ELR (cell line): ENCODE data around the gene GNAT2.
A peak's percentile ranks its signal among the peaks of the same experiment; 100 is the strongest.

Experiments
- DNase-seq: peaks from one replicate; pipeline ENCODE4 v3.0.0-alpha.2; 2015; ENCODE audit warnings: low read depth

The GNAT2 gene

DNA sequence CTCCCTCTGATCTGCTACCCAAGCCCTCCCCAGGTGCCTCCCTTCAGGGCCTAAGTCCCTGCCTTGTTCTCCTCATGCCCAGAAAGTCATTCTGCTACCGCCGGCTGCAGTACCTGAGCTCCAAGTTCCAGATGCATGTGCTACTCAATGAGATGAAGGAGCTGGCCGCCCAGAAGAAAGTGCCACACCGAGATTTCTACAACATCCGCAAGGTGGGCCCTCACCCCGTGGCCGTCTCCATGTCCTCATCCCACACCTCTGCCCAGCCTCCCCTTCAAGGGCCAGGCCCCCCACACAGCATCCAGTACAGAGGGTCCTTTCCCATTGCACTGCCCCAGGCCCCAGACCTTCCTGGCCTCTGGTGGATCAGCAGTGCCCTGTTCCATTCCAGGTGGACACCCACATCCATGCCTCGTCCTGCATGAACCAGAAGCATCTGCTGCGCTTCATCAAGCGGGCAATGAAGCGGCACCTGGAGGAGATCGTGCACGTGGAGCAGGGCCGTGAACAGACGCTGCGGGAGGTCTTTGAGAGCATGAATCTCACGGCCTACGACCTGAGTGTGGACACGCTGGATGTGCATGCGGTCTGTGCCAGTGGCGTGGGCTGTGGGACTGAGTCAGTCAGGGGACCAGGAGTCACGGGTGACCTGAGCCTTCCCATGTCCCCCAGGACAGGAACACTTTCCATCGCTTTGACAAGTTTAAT lies 8.4 kb upstream of the GNAT2 start:
- no peak for DNase-seq

DNA sequence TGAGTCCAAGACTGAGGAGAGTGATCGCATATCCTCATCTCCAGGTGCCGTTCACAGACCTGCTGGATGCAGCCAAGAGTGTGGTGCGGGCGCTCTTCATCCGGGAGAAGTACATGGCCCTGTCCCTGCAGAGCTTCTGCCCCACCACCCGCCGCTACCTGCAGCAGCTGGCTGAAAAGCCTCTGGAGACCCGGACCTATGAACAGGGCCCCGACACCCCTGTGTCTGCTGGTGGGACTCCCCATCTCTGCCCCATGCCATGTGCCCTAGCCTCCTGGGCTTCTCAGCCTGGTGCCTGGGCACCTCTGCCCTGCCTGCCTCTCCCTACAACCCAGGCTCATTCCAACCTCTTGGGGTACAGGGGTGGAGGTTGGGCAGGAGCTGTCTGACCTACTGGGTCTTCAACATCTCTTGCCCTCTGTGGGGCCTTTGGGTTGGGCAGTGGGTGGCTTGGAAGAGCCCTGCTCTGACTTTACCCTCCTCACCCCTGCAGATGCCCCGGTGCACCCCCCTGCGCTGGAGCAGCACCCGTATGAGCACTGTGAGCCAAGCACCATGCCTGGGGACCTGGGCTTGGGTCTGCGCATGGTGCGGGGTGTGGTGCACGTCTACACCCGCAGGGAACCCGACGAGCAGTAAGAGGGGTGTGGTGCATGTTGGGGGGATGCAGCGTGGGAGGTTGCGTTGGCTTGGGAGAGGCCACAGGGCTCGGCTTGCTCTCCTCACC lies 7.4 kb upstream of the GNAT2 start:
- no peak for DNase-seq

- no peak for DNase-seq
Observed at GRCh38 chr1:109625601-109626560, 6.5 kb upstream of the GNAT2 start.

- DNase-seq = no peak
Observed at GRCh38 chr1:109625176-109625575, 5.8 kb upstream of the GNAT2 start.

DNA sequence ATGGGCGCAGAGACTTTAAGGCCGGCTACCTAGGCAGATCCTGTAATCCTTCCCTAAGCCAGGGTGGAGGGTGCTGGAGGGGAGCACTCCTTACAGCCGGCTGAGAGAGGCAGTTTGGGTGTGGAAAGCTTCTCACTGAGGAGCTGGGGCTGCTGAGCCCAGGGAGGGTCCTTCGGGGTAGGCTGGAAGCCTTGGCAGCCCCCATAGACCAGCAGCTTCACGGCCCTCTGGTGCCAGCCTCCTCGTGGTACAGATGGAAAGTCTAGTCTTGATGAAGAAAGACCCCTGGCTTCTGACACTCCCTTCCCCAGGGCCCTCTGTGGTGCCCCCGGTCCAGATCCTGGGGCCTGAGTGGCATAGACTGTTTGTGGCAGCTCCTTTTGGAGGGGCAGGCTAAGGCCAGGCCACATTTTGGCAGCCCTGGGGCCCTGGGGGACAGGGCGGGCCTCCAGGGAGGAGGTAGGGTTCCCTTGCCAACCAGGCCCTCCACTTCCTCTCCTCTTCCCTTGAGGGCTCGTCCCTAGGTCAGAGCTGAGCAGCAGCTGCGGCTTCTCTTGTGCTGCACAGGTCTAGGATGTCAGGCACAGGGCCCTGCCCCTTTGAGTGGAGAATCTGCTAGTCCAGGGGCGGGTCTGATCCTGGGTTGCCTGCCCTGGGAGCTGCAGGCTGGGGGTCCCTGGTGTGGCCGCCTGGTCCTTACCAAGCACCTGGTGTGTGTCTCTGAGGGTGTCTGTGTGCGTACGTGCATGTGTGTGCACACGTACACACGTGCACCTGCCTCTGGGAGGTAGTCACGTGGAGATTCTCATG lies 5.0 kb upstream of the GNAT2 start:
- no peak for DNase-seq

GRCh38 chr1:109623601-109624161 lies 4.3 kb upstream of the GNAT2 start:
- DNase-seq = no peak

DNA sequence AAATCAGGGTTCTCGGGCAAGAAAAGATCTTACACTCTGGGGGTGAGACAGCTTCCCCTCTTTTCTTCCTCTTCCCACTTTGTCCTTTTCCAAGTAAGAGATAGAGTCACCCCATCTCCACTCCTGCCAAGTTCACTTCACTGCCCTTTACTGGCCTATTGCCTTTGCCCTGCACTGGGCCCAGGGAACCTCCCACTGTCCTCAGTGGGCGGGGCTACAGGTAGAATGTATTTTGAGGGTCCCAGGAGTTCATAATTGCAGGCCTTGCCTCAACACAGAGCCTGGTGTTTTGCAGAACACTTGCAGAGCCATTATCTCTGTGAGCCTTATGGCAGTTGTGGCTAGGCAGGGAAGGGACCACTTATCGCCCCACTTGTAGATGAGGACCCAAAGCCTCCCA lies 3.5 kb upstream of the GNAT2 start:
- no peak for DNase-seq

DNA sequence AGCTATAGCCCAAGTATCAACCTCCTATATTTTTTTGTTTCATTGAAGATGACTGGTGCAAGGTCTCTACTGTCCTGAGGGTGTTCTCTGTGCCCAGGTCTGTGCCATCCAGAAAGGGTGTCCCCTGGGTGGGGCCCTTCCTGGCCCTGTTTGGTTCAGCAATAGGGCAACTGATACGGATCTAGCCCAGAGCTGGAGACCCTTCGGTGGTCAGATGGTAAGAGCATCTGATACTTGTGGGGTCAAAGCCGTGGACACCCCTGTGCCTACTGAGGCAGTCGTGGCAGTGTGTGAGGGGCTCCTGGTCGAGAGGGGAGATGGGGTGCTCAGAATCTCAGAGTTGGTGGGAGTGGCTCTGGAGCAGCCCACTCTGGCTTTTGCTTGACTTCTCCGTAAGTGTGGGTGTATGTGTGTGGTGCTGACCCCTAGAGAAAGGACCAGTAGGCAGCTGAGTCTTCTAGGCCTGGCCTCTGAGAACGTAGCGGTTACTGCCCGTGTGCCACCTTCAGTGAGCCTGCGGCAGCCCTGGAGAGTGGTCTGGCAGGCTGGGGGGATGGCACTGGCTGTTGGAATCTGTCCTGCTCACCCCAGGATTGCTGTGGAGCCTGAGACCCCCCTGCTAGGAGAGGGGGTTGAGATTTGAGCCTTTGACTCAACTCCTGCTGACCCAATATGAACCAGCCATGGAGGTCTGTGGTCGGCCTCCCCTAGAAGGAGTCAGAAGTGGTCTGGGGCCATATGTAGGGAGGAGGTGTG lies 2.9 kb upstream of the GNAT2 start:
- no peak for DNase-seq

DNA sequence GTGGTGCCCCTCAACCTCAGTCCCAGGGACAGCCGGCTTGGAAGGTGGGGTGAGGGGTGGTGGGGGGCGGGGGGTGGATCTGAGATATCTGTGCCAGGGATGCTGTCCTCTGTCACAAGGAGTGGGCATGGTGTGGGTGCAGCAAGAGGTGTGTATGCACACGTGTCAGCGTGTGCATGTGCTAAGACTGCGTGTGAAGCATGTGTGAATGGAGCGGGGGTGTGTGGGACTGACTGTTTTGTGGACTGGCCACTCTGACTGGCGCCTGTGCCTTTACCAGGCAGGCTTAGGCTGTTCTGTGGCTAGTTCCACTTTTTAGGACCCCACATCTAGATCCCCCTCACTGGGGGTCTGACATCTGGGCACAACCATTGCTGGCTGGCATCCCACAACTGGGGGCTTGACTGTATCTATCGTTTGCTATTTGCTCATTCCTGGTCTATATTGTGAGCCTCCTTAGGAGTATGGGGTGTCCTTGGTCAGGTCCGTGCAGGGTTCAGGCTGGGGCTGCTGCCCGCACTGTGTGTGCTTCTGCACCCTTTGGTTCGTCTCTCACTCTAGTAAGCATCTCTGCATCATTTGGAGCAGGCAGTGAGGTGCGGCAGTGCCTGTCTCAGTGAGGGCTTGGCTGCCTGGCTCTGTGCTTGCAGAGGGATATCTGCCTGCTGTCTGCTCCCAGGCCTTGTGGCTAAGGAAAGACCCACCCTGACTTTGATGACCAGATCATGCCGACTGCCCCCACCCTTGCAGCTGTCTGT lies 2.1 kb upstream of the GNAT2 start:
- peak; percentile 39 for DNase-seq

DNA sequence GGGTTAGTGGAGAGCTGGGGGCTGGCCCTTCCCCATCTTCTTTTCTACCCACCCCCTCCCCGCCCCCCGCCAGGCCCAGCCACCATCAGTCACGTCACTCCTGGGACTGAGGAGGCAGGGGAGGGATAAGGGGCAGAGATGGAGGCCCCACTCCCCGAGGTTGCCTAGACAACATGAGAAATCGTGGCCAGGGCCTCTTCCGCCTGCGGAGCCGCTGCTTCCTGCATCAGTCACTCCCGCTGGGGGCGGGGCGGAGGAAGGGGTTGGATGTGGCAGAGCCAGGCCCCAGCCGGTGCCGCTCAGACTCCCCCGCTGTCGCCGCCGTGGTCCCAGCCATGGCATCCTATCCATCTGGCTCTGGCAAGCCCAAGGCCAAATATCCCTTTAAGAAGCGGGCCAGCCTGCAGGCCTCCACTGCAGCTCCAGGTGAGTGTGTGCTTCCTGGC lies 1.4 kb upstream of the GNAT2 start:
- peak; percentile 97 for DNase-seq

- DNase-seq = peak; percentile 67
Observed at GRCh38 chr1:109620401-109620791, 980 bp upstream of the GNAT2 start.

DNA sequence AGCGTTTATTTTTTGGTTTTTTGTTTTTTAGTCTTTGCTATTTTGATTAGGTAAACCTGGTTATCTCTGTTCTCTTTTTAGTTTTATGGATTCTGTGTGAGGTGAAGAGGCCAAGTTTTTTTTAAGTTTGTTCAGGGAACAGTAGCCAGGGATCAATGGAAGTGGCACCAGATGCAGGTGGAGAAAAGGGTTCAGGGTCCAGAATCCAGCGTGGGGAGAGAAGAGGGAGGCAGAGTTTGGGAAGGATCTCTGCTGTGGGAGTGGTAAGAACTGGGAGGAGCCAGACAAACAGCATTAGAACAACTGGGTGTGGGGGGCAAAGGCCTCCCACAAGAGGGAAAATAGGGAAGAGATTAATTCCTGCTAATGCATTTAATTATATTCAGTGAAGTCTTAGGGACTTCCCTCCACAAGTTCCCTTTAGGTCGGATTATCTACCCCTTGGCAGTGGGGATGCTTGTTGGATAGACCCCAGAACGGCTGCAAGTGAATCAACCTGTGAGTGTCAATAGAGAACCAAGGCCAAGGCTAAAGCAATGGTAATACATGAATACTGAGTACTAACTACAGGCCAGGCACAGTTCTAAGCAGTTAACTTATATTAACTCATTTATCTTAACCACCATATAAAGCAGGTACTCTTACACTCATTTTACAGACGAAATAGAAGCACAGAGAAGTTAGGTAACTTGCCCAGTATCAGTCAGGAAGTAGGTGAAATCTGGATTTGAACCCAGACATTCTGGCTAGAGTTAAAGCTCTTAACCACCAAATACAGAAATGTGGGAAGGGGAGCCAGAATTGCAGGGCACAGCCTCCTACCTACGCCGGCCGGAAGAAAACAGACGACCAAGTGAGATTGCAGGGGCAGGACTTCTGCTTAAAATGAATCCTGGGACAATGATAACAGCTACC lies 498 bp downstream of the GNAT2 start:
- DNase-seq = no peak

GRCh38 chr1:109617291-109617801 lies 2.1 kb downstream of the GNAT2 start:
- DNase-seq = peak; percentile 91

- DNase-seq = no peak
Observed at GRCh38 chr1:109616391-109616790, 3.0 kb downstream of the GNAT2 start.

GRCh38 chr1:109615879-109616278 lies 3.5 kb downstream of the GNAT2 start:
- peak; percentile 36 for DNase-seq

- DNase-seq = peak; percentile 58
Observed at GRCh38 chr1:109613361-109614147, 5.9 kb downstream of the GNAT2 start.

- no peak for DNase-seq
Observed at GRCh38 chr1:109611308-109611990, 8.0 kb downstream of the GNAT2 start.
